GM19099 (cell line): ENCODE results near the gene AWAT2.

ENCODE experiments used
- POLR2A ChIP-seq: IDR thresholded peaks from 3 replicates; pipeline ENCODE4 v1.6.1; 2011; ENCODE audit warnings: low read depth; ENCODE audit not compliant: insufficient read length; ENCODE audit errors: extremely low read depth

The AWAT2 gene

GRCh38 chrX:70044541-70045245 lies 5.0 kb downstream of the AWAT2 start:
- TF ChIP-seq POLR2A: no peak

GRCh38 chrX:70043685-70044084 lies 6.1 kb downstream of the AWAT2 start:
- no peak for TF ChIP-seq POLR2A

- no peak for TF ChIP-seq POLR2A
These were observed 7.1 kb downstream of the AWAT2 start for GRCh38 chrX:70042399-70043371.

- TF ChIP-seq POLR2A: no peak
These were observed 7.7 kb downstream of the AWAT2 start for GRCh38 chrX:70041993-70042392.

GRCh38 chrX:70039758-70040157 lies 10.0 kb downstream of the AWAT2 start:
- no peak for TF ChIP-seq POLR2A

- TF ChIP-seq POLR2A: no peak
These were observed 10.8 kb downstream of the AWAT2 start for GRCh38 chrX:70038951-70039350.

- TF ChIP-seq POLR2A: no peak
These were observed 11.2 kb downstream of the AWAT2 start for GRCh38 chrX:70038515-70038914.

GRCh38 chrX:70034646-70035045 lies 15.1 kb downstream of the AWAT2 start:
- TF ChIP-seq POLR2A: no peak

GRCh38 chrX:70033348-70034051 lies 16.2 kb downstream of the AWAT2 start:
- TF ChIP-seq POLR2A: no peak

- no peak for TF ChIP-seq POLR2A
These were observed 16.9 kb downstream of the AWAT2 start for GRCh38 chrX:70032792-70033191.

- TF ChIP-seq POLR2A: no peak
These were observed 19.4 kb downstream of the AWAT2 start for GRCh38 chrX:70030301-70030767.

- no peak for TF ChIP-seq POLR2A
These were observed 19.9 kb downstream of the AWAT2 start for GRCh38 chrX:70029863-70030262.

- TF ChIP-seq POLR2A: no peak
These were observed 22.9 kb downstream of the AWAT2 start for GRCh38 chrX:70026851-70027200.

GRCh38 chrX:70026112-70026850 lies 23.5 kb downstream of the AWAT2 start:
- no peak for TF ChIP-seq POLR2A

GRCh38 chrX:70025464-70025863 lies 24.3 kb downstream of the AWAT2 start:
- no peak for TF ChIP-seq POLR2A
